T-helper 2 cell (primary cell): Measurements from ENCODE around the gene FMO1.
A peak's percentile ranks its signal among the peaks of the same experiment; 100 is the strongest.
"Not testable (repeated sequence)": the region's sequence is repeated elsewhere in the genome, so short reads cannot be mapped to it uniquely, and the experiment has no call there.

Experiments used
- DNase-seq, 5 experiments: peaks; one replicate each; pipeline versions ENCODE4 v3.0.0 to v3.0.0-alpha.2; 2012 to 2022

FMO1 gene

DNA sequence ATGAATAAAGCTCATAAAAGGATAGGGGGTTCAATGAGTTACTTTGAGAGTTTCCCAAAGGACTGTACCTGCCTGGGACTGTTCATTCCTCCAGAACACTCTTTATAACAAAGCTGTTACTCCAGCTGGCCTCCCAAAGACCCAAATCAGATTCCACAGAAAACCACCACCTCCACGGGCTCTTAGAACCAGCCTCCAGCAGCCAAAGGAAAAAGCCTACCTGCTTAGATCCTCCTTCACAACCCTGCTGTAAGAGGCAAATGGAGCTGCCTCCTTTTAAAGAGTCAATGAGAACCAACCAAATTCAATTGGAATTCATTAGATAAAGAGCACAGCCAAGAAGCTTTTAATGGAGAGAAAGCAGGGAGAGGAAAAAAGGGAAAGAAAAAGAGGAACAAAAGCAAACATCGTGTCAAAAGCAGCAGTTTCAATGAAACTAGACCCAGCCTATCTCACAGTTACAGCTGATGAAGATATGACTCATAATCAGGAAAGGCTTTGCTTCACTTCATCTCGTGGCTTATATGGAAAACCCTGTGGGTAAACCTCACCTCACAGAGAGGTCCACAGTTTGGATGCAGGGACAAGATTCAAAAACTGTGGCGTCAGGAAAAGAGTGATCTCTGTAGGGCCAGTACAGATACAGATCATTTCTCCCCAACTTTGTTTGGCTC is 37.9 kb downstream of the FMO1 start:
- no peak for DNase-seq

DNA sequence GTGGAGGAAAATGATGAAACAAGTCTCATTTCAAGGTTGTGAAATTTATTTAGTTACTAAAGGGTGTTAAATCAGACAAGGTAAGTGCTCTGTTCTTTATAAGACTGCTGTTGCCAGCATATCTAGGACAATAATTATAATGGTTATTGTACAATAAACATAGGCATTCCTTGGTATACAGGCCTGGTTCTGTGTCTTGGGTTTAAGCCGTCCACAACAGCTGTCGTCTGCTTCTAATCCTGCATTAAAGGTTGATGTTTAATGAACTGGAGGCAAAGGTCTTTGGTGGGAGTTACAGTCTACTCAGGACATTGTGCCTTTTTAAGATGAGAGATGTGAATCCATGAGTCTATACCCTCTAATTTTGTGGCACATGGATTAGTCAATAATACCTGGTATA is 42.3 kb downstream of the FMO1 start:
- no peak for DNase-seq

DNA sequence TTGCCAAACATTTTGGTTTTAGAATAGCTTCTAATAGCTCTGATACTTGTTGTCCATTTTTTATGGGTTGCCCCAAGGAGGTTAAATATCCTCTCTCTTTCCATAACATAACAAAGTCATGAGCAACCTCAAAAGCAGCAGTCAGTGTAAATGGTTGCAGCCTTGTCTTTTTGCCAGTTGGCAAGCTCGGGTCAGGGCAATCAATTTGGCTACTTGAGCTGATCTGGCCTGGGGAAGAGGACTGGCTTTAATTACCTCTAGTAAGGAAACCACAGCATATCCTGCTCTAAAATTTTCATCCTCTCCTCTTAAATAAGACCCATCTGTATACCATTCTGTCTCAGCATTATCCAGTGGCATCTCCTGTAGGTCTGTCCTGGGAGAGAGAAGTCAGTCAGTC is 44.5 kb downstream of the FMO1 start:
- DNase-seq = no peak

DNA sequence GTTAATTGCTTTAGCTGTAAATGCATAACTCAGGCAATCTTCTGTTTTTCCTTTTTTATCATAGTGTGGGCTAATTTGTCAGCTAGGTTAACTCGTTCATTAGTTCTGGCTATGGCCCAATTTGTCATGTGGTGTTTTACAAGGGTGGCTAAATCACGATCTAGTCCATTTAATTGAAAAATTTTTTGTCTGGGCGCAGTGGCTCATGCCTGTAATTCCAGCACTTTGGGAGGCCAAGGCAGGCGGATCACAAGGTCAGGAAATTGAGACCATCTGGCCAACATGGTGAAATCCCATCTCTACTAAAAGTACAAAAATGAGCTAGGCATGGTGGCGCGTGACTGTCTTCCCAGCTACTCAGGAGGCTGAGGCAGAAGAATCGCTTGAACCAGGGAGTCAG is 47.1 kb downstream of the FMO1 start:
- not testable (repeated sequence) for DNase-seq

DNA sequence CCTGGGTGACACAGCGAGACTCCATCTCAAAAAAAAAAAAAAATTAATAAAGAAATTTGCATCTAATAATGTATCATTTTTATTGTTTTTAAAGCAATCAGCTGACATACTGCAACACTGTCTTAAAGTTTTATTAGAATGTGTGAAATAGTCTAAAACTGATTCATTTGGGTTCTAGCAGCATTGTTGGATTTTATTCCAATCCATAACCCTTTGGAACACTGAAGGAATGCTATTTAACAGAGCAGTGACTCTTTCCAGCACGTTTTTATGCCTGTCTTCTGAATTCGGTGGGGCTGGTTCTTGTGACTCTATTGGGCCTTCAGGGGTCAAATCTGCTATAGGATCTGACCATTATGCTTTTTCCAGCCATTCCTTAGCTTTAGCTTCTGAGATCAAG is 47.5 kb downstream of the FMO1 start:
- DNase-seq = no peak

DNA sequence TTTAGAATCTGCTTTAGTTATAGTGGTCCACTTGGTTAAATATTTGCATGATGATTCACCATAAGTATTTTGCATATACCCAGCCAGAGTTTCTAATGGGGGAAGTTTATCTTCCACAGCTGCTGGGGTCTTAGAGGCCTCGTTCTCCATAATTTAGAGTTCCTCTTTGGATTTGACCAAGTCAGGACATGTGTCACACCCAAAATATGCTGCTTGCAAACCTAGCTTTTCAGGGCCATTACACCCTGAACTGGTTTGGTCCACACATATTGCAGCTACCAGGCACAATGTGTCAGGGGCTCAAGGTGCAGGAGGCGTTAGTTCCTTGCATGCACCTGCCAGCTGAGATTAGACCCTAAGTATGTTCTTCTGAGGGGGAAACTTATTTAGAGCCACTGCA is 48.6 kb downstream of the FMO1 start:
- no peak for DNase-seq

DNA sequence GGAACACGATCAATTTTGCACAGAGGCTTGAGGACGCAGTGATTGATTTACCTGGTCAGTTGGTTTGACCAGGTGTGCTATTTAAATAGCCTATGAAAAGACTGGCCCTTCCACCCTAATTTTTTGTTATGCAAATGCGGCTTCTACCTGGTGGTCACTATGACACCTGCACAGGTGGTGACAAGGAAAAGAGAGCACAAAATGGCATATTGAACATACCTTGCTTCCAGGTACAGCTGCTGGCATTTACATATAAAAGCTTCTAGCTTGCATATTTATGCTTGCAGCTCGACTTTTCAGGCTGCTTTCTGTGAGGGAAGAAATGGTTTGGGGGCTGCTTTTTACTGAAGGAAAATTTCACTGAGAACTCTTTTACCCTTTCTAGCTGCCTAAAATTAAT is 50.4 kb downstream of the FMO1 start:
- no peak for DNase-seq

DNA sequence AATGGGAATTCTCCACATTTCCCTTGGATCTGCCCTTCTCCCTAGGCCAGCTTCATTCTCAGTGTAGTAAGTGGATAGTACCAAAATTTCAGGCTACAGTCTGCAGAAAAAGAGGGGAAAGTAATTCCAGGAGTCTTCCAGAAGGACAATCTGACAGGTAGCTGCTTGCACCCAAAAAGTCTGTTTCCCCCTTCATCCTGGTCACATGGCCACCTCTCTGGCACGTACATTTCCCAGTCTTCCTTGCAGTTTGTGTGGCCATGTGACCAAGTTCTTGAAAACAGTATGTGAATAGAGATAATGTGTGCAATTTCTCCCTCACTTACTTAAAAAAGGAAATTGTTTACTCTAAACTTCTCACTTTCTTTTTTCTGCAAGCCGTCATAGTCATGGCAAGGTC is 51.0 kb downstream of the FMO1 start:
- no peak for DNase-seq

DNA sequence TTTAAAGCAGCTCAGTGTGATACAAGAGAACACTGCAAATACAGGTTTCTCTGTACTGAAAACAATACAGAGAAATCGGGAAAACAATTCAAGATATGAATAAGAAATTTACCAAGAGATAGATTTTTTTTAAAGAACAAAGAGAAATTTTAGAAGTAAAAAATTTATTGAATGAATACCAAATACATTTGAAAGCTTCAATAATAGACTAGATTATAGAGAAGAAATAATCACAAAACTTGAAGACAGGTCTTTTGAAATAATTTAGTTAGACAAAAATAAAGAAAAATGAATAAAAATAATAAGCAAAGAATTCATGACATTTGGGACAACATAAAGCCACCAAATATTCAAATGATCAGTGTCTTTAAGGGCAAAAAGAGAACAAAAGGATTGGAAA is 52.1 kb downstream of the FMO1 start:
- no peak for DNase-seq

DNA sequence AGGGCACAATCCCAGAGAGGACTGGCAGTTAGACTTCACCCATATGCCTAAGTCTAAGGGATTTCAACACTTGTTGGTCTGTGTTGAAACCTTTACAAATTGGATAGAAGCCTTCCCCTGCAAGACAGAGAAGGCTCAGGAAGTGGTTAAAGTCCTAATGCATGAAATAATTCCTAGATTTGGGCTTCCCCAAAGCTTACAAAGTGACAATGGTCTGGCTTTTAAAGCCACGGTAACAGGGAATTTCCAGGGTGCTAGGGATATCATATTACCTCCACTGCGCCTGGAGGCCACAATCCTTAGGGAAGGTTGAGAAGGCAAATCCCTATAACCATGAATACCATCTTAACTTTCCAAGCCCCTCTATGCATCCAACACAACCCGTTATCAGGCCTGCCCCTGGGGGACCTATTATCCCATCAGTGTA is 62.4 kb downstream of the FMO1 start:
- no peak for DNase-seq

DNA sequence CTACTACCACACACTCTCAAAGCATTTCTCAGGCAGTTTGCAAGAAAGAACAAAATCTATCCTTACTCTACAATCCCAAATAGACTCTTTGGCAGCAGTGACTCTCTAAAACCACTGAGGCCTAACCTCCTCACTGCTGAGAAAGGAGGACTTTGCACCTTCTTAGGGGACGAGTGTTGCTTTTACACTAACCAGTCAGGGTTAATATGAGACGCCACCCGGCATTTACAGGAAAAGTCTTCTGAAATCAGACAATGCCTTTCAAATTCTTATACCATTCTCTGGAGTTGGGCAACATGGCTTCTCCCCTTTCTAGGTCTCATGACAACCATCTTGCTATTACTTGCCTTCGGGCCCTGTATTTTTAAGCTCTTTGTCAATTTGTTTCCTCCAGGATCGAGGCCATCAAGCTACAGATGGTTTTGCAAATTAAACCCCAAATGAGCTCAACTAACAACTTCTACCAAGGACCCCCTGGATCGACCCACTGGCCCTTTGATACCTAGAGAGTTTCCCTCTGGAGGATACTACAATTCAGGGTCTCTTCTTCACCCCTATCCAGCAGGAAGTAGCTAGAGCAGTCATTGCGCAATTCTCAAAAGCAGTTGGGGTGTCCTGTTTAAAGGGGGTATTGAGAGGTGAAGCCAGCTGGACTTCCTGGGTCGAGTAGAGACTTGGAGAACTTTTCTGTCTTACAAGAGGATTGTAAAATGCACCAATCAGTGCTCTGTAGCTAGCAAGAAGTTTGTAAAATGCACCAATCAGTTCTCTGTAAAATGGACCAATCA is 63.7 kb downstream of the FMO1 start:
- no peak for DNase-seq

DNA sequence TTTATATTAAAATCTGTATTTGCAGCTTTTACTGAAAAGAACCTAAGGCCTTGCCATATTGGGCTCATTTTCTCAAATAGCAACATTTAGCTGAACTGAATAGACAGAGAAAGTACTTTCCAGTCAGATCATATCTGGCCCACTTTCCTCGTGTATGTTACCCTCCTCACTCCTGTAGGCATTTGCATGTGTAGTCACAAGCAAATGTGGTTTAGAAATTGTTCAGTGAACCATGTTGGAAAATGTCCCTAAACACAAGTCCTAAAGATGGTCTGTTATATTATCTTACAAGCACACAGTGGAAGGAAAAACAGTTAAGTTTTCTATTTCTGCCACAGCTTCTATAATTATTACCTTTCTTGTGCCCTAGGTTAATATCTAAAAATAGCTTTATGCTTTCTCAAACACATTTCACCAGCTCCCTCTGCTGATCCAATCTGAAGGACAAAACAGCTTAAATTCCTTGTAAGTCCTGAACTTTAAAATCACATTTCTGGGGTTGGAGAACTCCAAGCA is 65.1 kb downstream of the FMO1 start:
- DNase-seq = no peak

DNA sequence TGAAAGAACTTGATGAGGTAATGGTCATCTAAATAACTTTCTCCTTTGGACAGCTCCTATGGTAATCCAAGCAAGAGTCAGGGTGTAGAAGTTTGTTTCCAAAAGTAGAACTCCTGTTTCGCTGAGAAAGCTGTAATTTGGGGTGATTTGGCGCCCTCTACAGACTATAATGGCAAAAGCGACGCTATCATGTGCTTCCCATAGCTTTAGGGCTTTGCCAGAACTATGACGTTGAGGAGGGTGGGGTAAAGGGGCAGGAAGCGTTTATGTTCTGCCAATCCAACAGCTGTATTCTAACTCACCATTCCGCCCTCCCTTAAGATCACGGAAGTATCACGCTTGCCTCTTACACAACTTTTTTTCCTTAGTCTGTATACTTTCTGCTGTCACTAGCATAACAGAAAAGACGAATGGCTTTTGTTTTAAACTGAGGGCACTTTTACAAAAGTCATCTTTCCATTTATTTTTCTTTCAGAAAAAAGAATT is 65.6 kb downstream of the FMO1 start, which contains the start of gene FMO4:
FMO4 (plus strand) TSS at position 349 of the 486 bp plus-strand sequence. CDS start 5,643 bp downstream, outside the sequence.
- DNase-seq = peak in 4 of 5 experiments; percentile 57 to 97 (median 78)

DNA sequence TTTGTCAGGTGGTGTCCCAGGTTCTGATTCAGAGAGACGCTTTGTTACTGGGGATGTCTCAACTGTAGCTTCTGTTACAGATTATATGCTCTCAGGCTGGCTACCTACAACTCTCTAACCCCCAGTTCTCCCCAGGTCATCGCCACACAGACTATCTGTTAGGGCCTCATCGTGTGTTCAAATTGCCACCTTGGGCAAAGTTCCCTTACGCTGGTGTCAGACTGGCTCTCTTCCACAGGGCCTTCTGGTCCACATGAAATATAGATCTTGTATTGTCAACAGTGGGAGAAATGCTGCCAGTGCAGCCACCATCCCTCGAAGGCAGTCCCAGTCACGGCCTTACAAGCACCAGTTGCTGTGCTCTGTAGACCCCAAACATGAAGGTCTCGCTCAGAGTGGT is 81.0 kb downstream of the FMO1 start:
- DNase-seq = no peak

DNA sequence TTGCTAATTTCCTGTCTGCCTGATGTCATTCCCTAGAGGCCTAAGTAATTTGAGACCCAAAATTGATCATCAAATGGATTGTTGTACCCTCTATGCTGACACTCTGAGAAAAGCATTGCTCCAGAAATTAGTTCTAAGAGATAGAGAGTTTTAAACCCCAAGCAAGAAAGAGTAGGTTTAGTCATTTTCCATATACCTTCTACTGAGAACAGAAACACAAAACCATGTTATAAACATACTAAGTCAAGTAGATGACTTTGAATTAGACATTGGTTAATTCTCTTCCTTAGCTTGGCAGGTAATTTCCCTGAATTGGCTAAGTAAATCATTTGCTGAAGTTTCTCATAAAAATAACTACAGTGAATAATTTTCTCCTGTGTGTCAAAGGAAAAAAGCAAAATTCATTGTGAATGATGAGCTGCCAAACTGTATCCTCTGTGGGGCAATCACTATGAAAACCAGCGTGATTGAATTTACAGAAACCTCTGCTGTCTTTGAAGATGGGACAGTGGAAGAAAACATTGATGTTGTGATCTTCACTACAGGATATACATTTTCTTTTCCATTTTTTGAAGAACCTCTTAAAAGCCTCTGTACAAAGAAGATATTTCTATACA is 85.8 kb downstream of the FMO1 start:
- DNase-seq = no peak
